DOHH2 (cell line): ENCODE results near the gene TTC21A.

Source experiments
- CTCF ChIP-seq: fragments of 200-600 bp; sonication (generic); IDR thresholded peaks from one replicate; pipeline ENCODE4 v1.5.1; 2014; ENCODE audit warnings: antibody characterized with exemption, mild to moderate bottlenecking, low read depth, low read length; ENCODE audit not compliant: poor library complexity, severe bottlenecking
- EZH2phosphoT487 ChIP-seq: fragments of 200-600 bp; sonication (generic); IDR thresholded peaks from 2 replicates; pipeline ENCODE4 v1.6.1; 2017; ENCODE audit warnings: borderline replicate concordance, mild to moderate bottlenecking, antibody characterized with exemption, low read length, moderate library complexity, mixed read lengths

- TF ChIP-seq CTCF: no peak
- TF ChIP-seq EZH2phosphoT487: no peak
These were observed 79.2 kb downstream of the TTC21A start for GRCh38 chr3:39186692-39187151.
